ENCODE data around the gene ILKAP. TPM values are rescaled to one million over a fixed set of nuclear protein-coding genes. Genes with fewer than 3 reads are reported as not detected.

The ILKAP gene
- total RNA-seq, 1 experiment from 2014 or later = 53.4 TPM

GRCh38 chr2:238121511-238122286, 81.8 kb downstream of the ILKAP start:
- no peak for DNase-seq (ENCODE audit: low read depth, low spot score)
- Histone ChIP-seq H3K27me3 (ENCODE audit: insufficient read depth, low read length) (no peaks in the 10 kb centered on the region; the same call in 1 of the 2 replicates), H3K27ac (ENCODE audit: low read depth, low read length) (no peak overlapping the region), H3K9me2 (ENCODE audit: insufficient read depth) (no peaks in the 10 kb centered on the region), H3K4me2 (ENCODE audit: low read length) (no peak overlapping the region), H3K9me3 (ENCODE audit: control insufficient read depth in 1 of 2, insufficient read depth in 1 of 2, low read depth in 1 of 2, low read length in 2 of 2) (peaks cover 0 to 10% of the 10 kb centered on the region in 2 experiments; a peak in 1 of 4 replicates), H3K4me3 (replicated peaks in 1 of 2; ENCODE audit: low read depth in 1 of 2, low read length in 2 of 2) (no peak overlapping the region), H3K79me2 (ENCODE audit: insufficient read depth, low read length) (no peaks in the 10 kb centered on the region), H4K20me1 (ENCODE audit: insufficient read depth) (no peaks in the 10 kb centered on the region), H2AFZ (ENCODE audit: low read depth, low read length, poor library complexity, severe bottlenecking) (no peak overlapping the region), H3K36me3 (ENCODE audit: control insufficient read depth in 1 of 2, insufficient read depth in 2 of 2, low read length in 2 of 2) (no peaks in the 10 kb centered on the region), H3K9ac (ENCODE audit: low read length) (no peak overlapping the region), H3K4me1 (ENCODE audit: control insufficient read depth in 1 of 2, insufficient read depth in 2 of 2, low read length in 2 of 2) (peaks cover 0 to 3% of the 10 kb centered on the region in 2 experiments; a peak in 1 of 4 replicates)
- intact Hi-C loops (cut with micrococcal nuclease) = no loop called here
- ChIA-PET CTCF (no interaction called here), POLR2A (no interaction called here), RAD21 (ENCODE audit: low non-redundant PET in 1 of 2, low total read pairs in 2 of 2, uncharacterized antibody in 2 of 2, unreplicated experiment in 2 of 2) (no interaction called here)
- no TSS peak for BruUV-seq (replicated peaks)
- no peak for ATAC-seq
- TF ChIP-seq POLR2A (IDR thresholded peaks at IDR 0.05; ENCODE audit: borderline replicate concordance, extremely low read depth, insufficient read depth, insufficient read length) = no peak

GRCh38 chr2:238120463-238121298, 82.8 kb downstream of the ILKAP start:
- RAD21 ChIA-PET (ENCODE audit: low non-redundant PET in 1 of 2, low total read pairs in 2 of 2, uncharacterized antibody in 2 of 2, unreplicated experiment in 2 of 2) = no interaction called here
- no peak for TF ChIP-seq EGR1 (IDR thresholded peaks at IDR 0.05; ENCODE audit: low read depth)
- no peak for TF ChIP-seq POLR2AphosphoS5 (IDR thresholded peaks at IDR 0.05; ENCODE audit: low read depth, low read length)
- TF ChIP-seq EZH2 (IDR thresholded peaks at IDR 0.05) = no peak
- no peak for TF ChIP-seq ZFX (IDR thresholded peaks at IDR 0.05)
- TF ChIP-seq JUND (IDR thresholded peaks at IDR 0.05) = no peak
- Histone ChIP-seq H3K36me3 (ENCODE audit: control insufficient read depth in 1 of 2, insufficient read depth in 2 of 2, low read length in 2 of 2) (no peaks in the 10 kb centered on the region), H3K79me2 (ENCODE audit: insufficient read depth, low read length) (no peaks in the 10 kb centered on the region), H3K4me1 (ENCODE audit: control insufficient read depth in 1 of 2, insufficient read depth in 2 of 2, low read length in 2 of 2) (peaks cover 0 to 3% of the 10 kb centered on the region in 2 experiments; a peak in 1 of 4 replicates), H3K27me3 (ENCODE audit: insufficient read depth, low read length) (no peaks in the 10 kb centered on the region; the same call in 1 of the 2 replicates), H3K9ac (ENCODE audit: low read length) (no peak overlapping the region), H3K4me2 (ENCODE audit: low read length) (no peak overlapping the region), H3K27ac (ENCODE audit: low read depth, low read length) (no peak overlapping the region), H3K4me3 (replicated peaks in 1 of 2; ENCODE audit: low read depth in 1 of 2, low read length in 2 of 2) (no peak overlapping the region), H3K9me3 (ENCODE audit: control insufficient read depth in 1 of 2, insufficient read depth in 1 of 2, low read depth in 1 of 2, low read length in 2 of 2) (no peaks in the 10 kb centered on the region; a peak in 1 of 4 replicates), H4K20me1 (ENCODE audit: insufficient read depth) (no peaks in the 10 kb centered on the region), H3K9me2 (ENCODE audit: insufficient read depth) (no peaks in the 10 kb centered on the region), H2AFZ (ENCODE audit: low read depth, low read length, poor library complexity, severe bottlenecking) (no peak overlapping the region)
- no peak; the same call in 1 of the 2 replicates for ATAC-seq
- BruUV-seq (replicated peaks) = no TSS peak
- DNase-seq (ENCODE audit: low read depth, low spot score) = no peak
- CTCF ChIA-PET = no interaction called here
- POLR2A ChIA-PET = no interaction called here
- intact Hi-C loops (cut with micrococcal nuclease) = no loop called here

Other genes with a start within 250 kb of the ILKAP start
- gene UBE2F, start 236.7 kb downstream of the ILKAP start, total RNA-seq (2021; ENCODE audit: unreplicated experiment) = 32.8 TPM
- gene SCLY, start 142.7 kb downstream of the ILKAP start, total RNA-seq (2021; ENCODE audit: unreplicated experiment) = 28.7 TPM
- gene ESPNL, start 103.4 kb downstream of the ILKAP start, total RNA-seq (2021; ENCODE audit: unreplicated experiment) = 0.22 TPM
- gene KLHL30, start 65.0 kb downstream of the ILKAP start, total RNA-seq (2021; ENCODE audit: unreplicated experiment) = 0.61 TPM
- gene ERFE, start 44.7 kb downstream of the ILKAP start, total RNA-seq (2021; ENCODE audit: unreplicated experiment) = 17.3 TPM
- 47.8 TPM for gene HES6, start 36.3 kb upstream of the ILKAP start, total RNA-seq (2021; ENCODE audit: unreplicated experiment)
- gene PER2, start 84.9 kb upstream of the ILKAP start, total RNA-seq (2021; ENCODE audit: unreplicated experiment) = 18.7 TPM
- gene TRAF3IP1, start 116.8 kb upstream of the ILKAP start, total RNA-seq (2021; ENCODE audit: unreplicated experiment) = 19.4 TPM
- 43.1 TPM for gene ASB1, start 223.2 kb upstream of the ILKAP start, total RNA-seq (2021; ENCODE audit: unreplicated experiment)